Measurements from ENCODE around the gene ZNF608.

DNA sequence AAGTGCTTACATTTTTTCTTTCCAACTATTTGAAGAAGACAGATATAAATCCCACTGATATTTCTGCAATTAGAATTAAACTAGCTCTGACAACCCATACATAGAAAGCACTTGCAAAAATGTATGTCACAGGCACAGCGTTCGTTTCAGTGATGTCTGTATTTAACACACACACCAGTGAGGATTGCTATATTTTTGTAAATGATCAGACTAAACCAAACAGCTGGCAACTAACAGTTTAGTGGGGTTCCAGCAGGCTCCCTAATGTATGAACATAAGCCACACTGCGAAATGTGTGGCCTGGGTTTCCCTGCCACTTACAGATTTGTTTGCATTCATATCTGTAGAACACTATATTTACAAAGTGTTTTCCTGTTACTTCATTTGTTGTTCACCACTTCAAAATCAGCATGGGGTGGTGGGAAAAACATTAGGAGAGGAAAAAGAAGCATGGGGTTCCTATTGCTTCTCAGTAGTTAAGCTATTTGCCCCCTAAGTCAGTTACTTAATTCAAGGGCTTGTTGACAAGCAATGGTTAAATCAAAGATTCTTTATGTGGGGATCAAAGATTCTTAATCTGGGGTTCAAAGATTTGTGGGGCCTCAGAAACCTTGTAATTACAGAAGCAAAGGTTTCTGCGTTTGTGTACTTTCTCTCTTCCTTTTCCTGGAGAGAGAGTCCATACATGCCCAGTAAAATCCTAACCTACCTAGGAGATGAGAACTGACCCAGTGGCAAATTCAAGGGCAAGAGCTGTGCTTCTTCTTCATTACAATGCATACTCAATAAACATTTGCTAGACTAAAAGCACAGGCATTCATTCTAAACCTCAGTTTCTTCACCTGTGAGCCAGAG, 27.1 kb downstream of the ZNF608 start:
- TF ChIP-seq POLR2AphosphoS5 (IDR thresholded peaks at IDR 0.05; ENCODE audit: low read depth, low read length) = no peak
- TF ChIP-seq POLR2A (IDR thresholded peaks at IDR 0.05; ENCODE audit: low read depth, low read length) = no peak

Data from GM12891 (cell line).